H1 (cell line): ENCODE data around the gene ALPL. TPM values are rescaled to one million over a fixed set of nuclear protein-coding genes. Genes with fewer than 3 reads are reported as not detected.
A peak's percentile ranks its signal among the peaks of the same experiment; 100 is the strongest.

ENCODE experiments used
- CTCF ChIA-PET: fragments of 300-600 bp; sonication (Branson Sonifier 250); formaldehyde crosslinking; loops from one replicate; lab custom pipeline; 2021; ENCODE audit not compliant: partially characterized antibody; lab: Charles Lee
- POLR2A ChIA-PET: fragments of 300-600 bp; sonication (Branson Sonifier 250); formaldehyde crosslinking; loops from one replicate; lab custom pipeline; 2021; ENCODE audit warnings: inconsistent platforms; ENCODE audit not compliant: partially characterized antibody; lab: Charles Lee
- DNase-seq, 2 experiments: peaks; one replicate each; pipeline versions ENCODE4 v3.0.0 to v3.0.0-alpha.2; 2010 to 2022; ENCODE audit warnings: low spot score in 2 of 2, low read depth in 1 of 2, mixed read lengths in 1 of 2
- FAIRE-seq: peaks from 2 replicates; lab custom pipeline; 2011; peaks lifted over from hg19 to GRCh38; lab: Jason Lieb, UNC
- H2AFZ ChIP-seq: 2 replicates; pipeline ENCODE4 v1.8.1; 2012; ENCODE audit warnings: low read length, inconsistent platforms
- H2AK5ac ChIP-seq: 2 replicates; pipeline ENCODE4 v1.6.1; 2013; ENCODE audit warnings: low read depth, low read length
- H2BK120ac ChIP-seq: replicated peaks from 2 replicates; pipeline ENCODE3; 2013; ENCODE audit warnings: low read depth, low read length, inconsistent platforms
- H2BK12ac ChIP-seq: 2 replicates; pipeline ENCODE4 v1.6.1; 2013; ENCODE audit warnings: low read depth, low read length
- H2BK15ac ChIP-seq: 2 replicates; pipeline ENCODE4 v1.6.1; 2013; ENCODE audit warnings: low read length
- H2BK20ac ChIP-seq: 2 replicates; pipeline ENCODE4 v1.6.1; 2013; ENCODE audit warnings: low read length
- H2BK5ac ChIP-seq: 2 replicates; pipeline ENCODE4 v1.6.1; 2013; ENCODE audit warnings: low read depth, low read length
- H3K14ac ChIP-seq: 2 replicates; pipeline ENCODE4 v1.6.1; 2013; ENCODE audit warnings: inconsistent platforms; ENCODE audit not compliant: insufficient read length
- H3K18ac ChIP-seq: 2 replicates; pipeline ENCODE4 v1.6.1; 2013; ENCODE audit warnings: low read length; ENCODE audit errors: extremely low read depth
- H3K23ac ChIP-seq: 2 replicates; pipeline ENCODE4 v1.6.1; 2013; ENCODE audit warnings: inconsistent platforms; ENCODE audit not compliant: insufficient read length
- H3K23me2 ChIP-seq: 2 replicates; pipeline ENCODE4 v1.6.1; 2013; ENCODE audit warnings: low read depth, low read length
- H3K27ac ChIP-seq: 2 replicates; pipeline ENCODE4 v1.6.1; 2011; ENCODE audit warnings: low read depth, low read length, inconsistent platforms
- H3K27me3 ChIP-seq, 4 experiments: replicated peaks in 1 of 4; 1 replicate in 1 of 4; 2 replicates in 3 of 4; pipeline versions ENCODE4 v1.6.1 to v1.8.1; 2011 to 2013; ENCODE audit warnings: low read length in 3 of 4, mild to moderate bottlenecking in 3 of 4, inconsistent platforms in 2 of 4, mixed read lengths in 2 of 4, moderate library complexity in 1 of 4; ENCODE audit not compliant: control insufficient read depth in 3 of 4, insufficient read depth in 3 of 4; ENCODE audit errors: extremely low read depth in 1 of 4
- H3K36me3 ChIP-seq, 4 experiments: 2 replicates each; pipeline versions ENCODE4 v1.6.1 to v1.8.1; 2011 to 2013; ENCODE audit warnings: mild to moderate bottlenecking in 4 of 4, low read length in 3 of 4, moderate library complexity in 2 of 4, control low read depth in 1 of 4, inconsistent platforms in 1 of 4; ENCODE audit not compliant: insufficient read depth in 4 of 4, control insufficient read depth in 2 of 4
- H3K4ac ChIP-seq: replicated peaks from 2 replicates; pipeline ENCODE3; 2013; ENCODE audit warnings: low read length, low read depth, mixed read lengths, inconsistent platforms; ENCODE audit not compliant: insufficient read length
- H3K4me1 ChIP-seq, 4 experiments: replicated peaks in 1 of 4; 1 replicate in 1 of 4; 2 replicates in 3 of 4; pipeline versions ENCODE4 v1.6.1 to v1.8.1; 2011 to 2013; ENCODE audit warnings: low read length in 3 of 4, inconsistent platforms in 2 of 4, mixed read lengths in 1 of 4; ENCODE audit not compliant: insufficient read depth in 4 of 4, control insufficient read depth in 3 of 4
- H3K4me2 ChIP-seq, 2 experiments: 2 replicates each; pipeline versions ENCODE4 v1.6.1 to v1.8.1; 2011 to 2013; ENCODE audit warnings: low read depth in 2 of 2, low read length in 2 of 2, control low read depth in 1 of 2, inconsistent platforms in 1 of 2, mild to moderate bottlenecking in 1 of 2; ENCODE audit not compliant: insufficient read depth in 1 of 2
- H3K4me3 ChIP-seq, 4 experiments: fragments of 200-600, 300-600 bp in 1 of 4; sonication (generic), shearing (Covaris generic), sonication (Bioruptor Twin) in 1 of 4; 2 replicates each; pipeline versions ENCODE4 v1.5.1 to v1.8.1; 2011 to 2016; ENCODE audit warnings: low read length in 4 of 4, low read depth in 3 of 4, control low read depth in 2 of 4, inconsistent platforms in 2 of 4, mild to moderate bottlenecking in 2 of 4, mixed read lengths in 1 of 4, moderate library complexity in 1 of 4; ENCODE audit not compliant: insufficient read depth in 2 of 4; ENCODE audit errors: extremely low read depth in 1 of 4
- H3K56ac ChIP-seq: replicated peaks from 2 replicates; pipeline ENCODE3; 2013; ENCODE audit warnings: low read depth, mild to moderate bottlenecking, mixed read lengths, low read length, inconsistent platforms; ENCODE audit not compliant: insufficient read length
- H3K79me1 ChIP-seq: 2 replicates; pipeline ENCODE4 v1.6.1; 2013; ENCODE audit warnings: low read depth, low read length, control low read depth
- H3K79me2 ChIP-seq, 2 experiments: 2 replicates each; pipeline versions ENCODE4 v1.6.1 to v1.8.1; 2012 to 2013; ENCODE audit warnings: low read length in 2 of 2, mild to moderate bottlenecking in 2 of 2, inconsistent platforms in 1 of 2; ENCODE audit not compliant: insufficient read depth in 2 of 2, control insufficient read depth in 1 of 2
- H3K9ac ChIP-seq, 4 experiments: replicated peaks in 1 of 4; 1 replicate in 1 of 4; 2 replicates in 3 of 4; pipeline versions ENCODE4 v1.6.1 to v1.8.1; 2011 to 2013; ENCODE audit warnings: low read depth in 3 of 4, low read length in 3 of 4, control low read depth in 2 of 4, mild to moderate bottlenecking in 2 of 4, moderate library complexity in 2 of 4, inconsistent platforms in 1 of 4; ENCODE audit errors: extremely low read depth in 1 of 4
- H3K9me3 ChIP-seq, 2 experiments: 2 replicates each; pipeline versions ENCODE4 v1.6.1 to v1.8.1; 2012 to 2013; ENCODE audit warnings: mild to moderate bottlenecking in 2 of 2, moderate library complexity in 2 of 2, control low read depth in 1 of 2, inconsistent platforms in 1 of 2, low read depth in 1 of 2, low read length in 1 of 2, mixed read lengths in 1 of 2; ENCODE audit not compliant: insufficient read depth in 2 of 2
- H4K20me1 ChIP-seq, 2 experiments: replicated peaks in 1 of 2; 2 replicates each; pipeline versions ENCODE3 to v1.8.1; 2011 to 2013; ENCODE audit warnings: inconsistent platforms in 2 of 2, low read length in 2 of 2, mild to moderate bottlenecking in 1 of 2; ENCODE audit not compliant: insufficient read depth in 2 of 2, control insufficient read depth in 1 of 2
- H4K5ac ChIP-seq: 2 replicates; pipeline ENCODE4 v1.6.1; 2013; ENCODE audit warnings: low read length, low read depth, mixed read lengths, inconsistent platforms; ENCODE audit not compliant: insufficient read length
- H4K8ac ChIP-seq: 2 replicates; pipeline ENCODE4 v1.8.0; 2013; ENCODE audit warnings: mild to moderate bottlenecking, moderate library complexity, low read length, inconsistent platforms; ENCODE audit not compliant: insufficient read depth; ENCODE audit errors: extremely low read depth
- H4K91ac ChIP-seq: replicated peaks from 2 replicates; pipeline ENCODE3; 2013; ENCODE audit warnings: low read length, mixed read lengths, inconsistent platforms; ENCODE audit not compliant: insufficient read length
- BRCA1 ChIP-seq: IDR thresholded peaks from 2 replicates; pipeline ENCODE4 v1.6.1; 2012; ENCODE audit warnings: low read depth, low read length, improper control_type of control experiment
- GABPA ChIP-seq: IDR thresholded peaks from 2 replicates; pipeline ENCODE4 v1.6.1; 2011; ENCODE audit warnings: mild to moderate bottlenecking, low read length, moderate library complexity, borderline replicate concordance; ENCODE audit not compliant: insufficient read depth
- GTF2F1 ChIP-seq: IDR thresholded peaks from 2 replicates; pipeline ENCODE4 v1.6.1; 2012; ENCODE audit warnings: low read depth, low read length, improper control_type of control experiment, borderline replicate concordance
- HDAC6 ChIP-seq: IDR thresholded peaks from one replicate; pipeline ENCODE4 v1.7.1; 2012; ENCODE audit warnings: low read depth, mild to moderate bottlenecking, inconsistent platforms, low read length, moderate library complexity
- RFX5 ChIP-seq: IDR thresholded peaks from 2 replicates; pipeline ENCODE4 v1.6.1; 2011; ENCODE audit warnings: low read depth, low read length, improper control_type of control experiment, borderline replicate concordance
- RXRA ChIP-seq: IDR thresholded peaks from 2 replicates; pipeline ENCODE4 v1.6.1; 2011; ENCODE audit warnings: low read depth, mild to moderate bottlenecking, low read length, moderate library complexity; ENCODE audit not compliant: insufficient read depth
- TEAD4 ChIP-seq: IDR thresholded peaks from 2 replicates; pipeline ENCODE4 v1.6.1; 2012; ENCODE audit warnings: low read depth, low read length, inconsistent platforms, mixed read lengths
- WGBS, 2 experiments: shearing (Covaris generic) in 1 of 2; methylation state at CpG; one replicate each; pipeline versions ENCODE4 v1.1.6 to v1.1.7; 2013 to 2015; ENCODE audit warnings: low lambda C conversion rate in 2 of 2, mixed read lengths in 2 of 2, inconsistent platforms in 1 of 2, low coverage in 1 of 2, missing lambda C conversion rate in 1 of 2; ENCODE audit not compliant: insufficient replicate concordance in 2 of 2, insufficient coverage in 1 of 2, insufficient read length in 1 of 2; ENCODE audit errors: extremely low coverage in 1 of 2, missing lambda C conversion rate in 1 of 2; 5-methylcytosine and 5-hydroxymethylcytosine counted together
- polyA plus RNA-seq, 7 experiments: library from polyadenylated mRNA; depleted of rRNA in 3 of 7; stranded (reverse) in 5 of 7; unstranded in 2 of 7; fragments of >200 nt in 5 of 7; fragments of 200-250 nt in 2 of 7; gene quantifications; 1 replicate in 5 of 7; 2 replicates in 1 of 7; 4 replicates in 1 of 7; pipeline versions ENCODE4 v1.2.1 to v1.2.3, GENCODE V29; 2011 to 2013; ENCODE audit warnings: missing spikeins in 2 of 7, mixed read lengths in 2 of 7
- total RNA-seq: library from RNA; stranded (reverse); fragmentation: NEBNext Ultra II Directional; extraction: Animal tissue kit (Norgen Biotek cat#: 25700); gene quantifications from 2 replicates; pipeline ENCODE4 v1.2.1, GENCODE V29; 2021

ALPL gene
- total and polyA plus RNA-seq, 2 of the 8 experiments (the other 6 are each of a cell fraction or from before 2014, with no cell fraction given): 175 to 362 TPM

DNA sequence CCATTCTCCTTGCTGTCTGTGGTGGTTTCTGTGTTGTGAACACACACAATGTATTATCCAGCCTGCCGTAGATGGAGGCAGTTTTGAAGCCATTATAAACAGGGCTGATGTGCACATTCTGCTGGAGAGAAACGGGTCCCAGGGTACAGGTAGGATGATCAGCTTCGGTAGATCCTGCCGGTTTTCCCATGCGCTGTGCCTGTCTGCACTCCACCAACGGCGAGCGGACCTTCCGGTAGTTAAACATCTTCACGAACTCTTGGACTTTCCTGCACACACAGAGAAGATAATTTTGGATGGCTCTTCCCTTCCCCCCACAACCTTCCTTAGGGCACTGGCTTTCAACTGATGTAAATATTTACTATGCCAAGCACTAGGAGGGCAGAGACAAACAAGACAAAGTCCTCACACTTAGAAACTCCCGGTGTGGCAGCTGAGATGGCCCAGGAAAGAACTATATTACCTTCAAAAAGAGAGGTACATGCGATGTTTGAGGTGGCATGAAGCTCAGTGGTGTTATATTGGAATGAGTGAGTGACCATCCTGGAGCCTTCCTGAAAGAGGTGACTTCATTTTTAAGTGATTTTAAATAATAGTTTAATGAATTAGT is 41.7 kb downstream of the ALPL start:
- POLR2A ChIA-PET: interaction anchor here (0.9 to 1.2 kb wide), 3 partner anchors 9 to 23 kb away, joined by 4 read pairs; no protein-coding TSS in a partner anchor
- peak overlapping the region in 1 of 2 experiments; percentile 24; a peak in 1 of 4 replicates for H3K4me2 ChIP-seq
- no peak overlapping the region for H3K14ac ChIP-seq
- peaks cover 0 to 20% of the 10 kb centered on the region in 2 experiments; a peak in 2 of 4 replicates for H3K79me2 ChIP-seq
- H3K79me1 ChIP-seq: peaks cover 15% of the 10 kb centered on the region
- no peak overlapping the region for H2AFZ ChIP-seq
- CTCF ChIA-PET: interaction anchor here (1.2 to 7.7 kb wide), 2 partner anchors 13 to 22 kb away, joined by 4 to 85 read pairs; no protein-coding TSS in a partner anchor
- no peak overlapping the region for H4K91ac ChIP-seq
- no peak overlapping the region for H3K4me3 ChIP-seq
- H3K9me3 ChIP-seq: no peaks in the 10 kb centered on the region
- no peak overlapping the region for H4K8ac ChIP-seq
- H3K27ac ChIP-seq: 0 out of 2 replicates have a peak overlapping the region, but pooled peaks have one; percentile 24
- 90% methylated on average over 12 of the region's 12 CpGs; no CpG with 5 or more reads in 1 of the 2 experiments for WGBS, 2 experiments
- no peak overlapping the region for H4K5ac ChIP-seq
- H4K20me1 ChIP-seq: peaks cover 4 to 5% of the 10 kb centered on the region in 2 experiments
- no peak overlapping the region for H3K56ac ChIP-seq
- DNase-seq: no peak
- no peak overlapping the region for H2BK120ac ChIP-seq
- no peak for TF ChIP-seq TEAD4
- TF ChIP-seq RXRA: no peak
- no peak for TF ChIP-seq GABPA
- no peak for TF ChIP-seq RFX5
- TF ChIP-seq GTF2F1: no peak
- TF ChIP-seq HDAC6: no peak
- no peak for TF ChIP-seq BRCA1
- FAIRE-seq: no peak
- no peak overlapping the region for H2BK12ac ChIP-seq
- peak overlapping the region; percentile 7 for H3K23ac ChIP-seq
- no peaks in the 10 kb centered on the region for H3K27me3 ChIP-seq
- H3K18ac ChIP-seq: no peak overlapping the region; the same call in 1 of the 2 replicates
- H2BK5ac ChIP-seq: no peak overlapping the region
- H3K23me2 ChIP-seq: no peaks in the 10 kb centered on the region
- no peak overlapping the region for H2AK5ac ChIP-seq
- H3K4ac ChIP-seq: no peak overlapping the region
- no peaks in the 10 kb centered on the region; a peak in 2 of 8 replicates for H3K36me3 ChIP-seq
- H2BK20ac ChIP-seq: 0 out of 2 replicates have a peak overlapping the region, but pooled peaks have one; percentile 35
- H3K4me1 ChIP-seq: peaks cover 3 to 32% (median 16%) of the 10 kb centered on the region in 4 experiments
- H3K9ac ChIP-seq: peak overlapping the region in 1 of 4 experiments; percentile 40; a peak in 1 of 7 replicates
- H2BK15ac ChIP-seq: peak overlapping the region; percentile 23; the same call in 1 of the 2 replicates
